ENCODE results near the gene C1QL4.

DNA sequence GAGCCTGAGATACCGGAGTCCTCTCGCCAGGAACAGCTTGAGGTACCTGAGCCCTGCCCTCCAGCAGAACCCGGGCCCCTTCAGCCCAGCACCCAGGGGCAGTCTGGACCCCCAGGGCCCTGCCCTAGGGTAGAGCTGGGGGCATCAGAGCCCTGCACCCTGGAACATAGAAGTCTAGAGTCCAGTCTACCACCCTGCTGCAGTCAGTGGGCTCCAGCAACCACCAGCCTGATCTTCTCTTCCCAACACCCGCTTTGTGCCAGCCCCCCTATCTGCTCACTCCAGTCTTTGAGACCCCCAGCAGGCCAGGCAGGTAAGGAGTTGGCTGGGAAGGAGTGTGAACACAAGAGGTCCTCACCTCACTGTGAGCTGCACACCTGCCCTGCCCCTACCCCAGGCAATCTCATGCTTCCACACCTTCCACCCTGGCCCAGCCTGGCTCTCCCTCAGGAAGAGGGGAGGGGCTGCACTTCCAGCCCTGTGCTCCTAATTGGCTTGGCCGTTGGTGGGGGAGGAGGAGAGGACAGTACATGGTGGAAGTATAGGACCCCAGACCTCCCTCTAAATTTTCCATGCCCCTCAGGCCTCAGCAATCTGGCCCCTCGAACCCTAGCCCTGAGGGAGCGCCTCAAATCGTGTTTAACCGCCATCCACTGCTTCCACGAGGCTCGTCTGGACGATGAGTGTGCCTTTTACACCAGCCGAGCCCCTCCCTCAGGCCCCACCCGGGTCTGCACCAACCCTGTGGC is 6.2 kb downstream of the C1QL4 start:
- TF ChIP-seq, protein P1, sequence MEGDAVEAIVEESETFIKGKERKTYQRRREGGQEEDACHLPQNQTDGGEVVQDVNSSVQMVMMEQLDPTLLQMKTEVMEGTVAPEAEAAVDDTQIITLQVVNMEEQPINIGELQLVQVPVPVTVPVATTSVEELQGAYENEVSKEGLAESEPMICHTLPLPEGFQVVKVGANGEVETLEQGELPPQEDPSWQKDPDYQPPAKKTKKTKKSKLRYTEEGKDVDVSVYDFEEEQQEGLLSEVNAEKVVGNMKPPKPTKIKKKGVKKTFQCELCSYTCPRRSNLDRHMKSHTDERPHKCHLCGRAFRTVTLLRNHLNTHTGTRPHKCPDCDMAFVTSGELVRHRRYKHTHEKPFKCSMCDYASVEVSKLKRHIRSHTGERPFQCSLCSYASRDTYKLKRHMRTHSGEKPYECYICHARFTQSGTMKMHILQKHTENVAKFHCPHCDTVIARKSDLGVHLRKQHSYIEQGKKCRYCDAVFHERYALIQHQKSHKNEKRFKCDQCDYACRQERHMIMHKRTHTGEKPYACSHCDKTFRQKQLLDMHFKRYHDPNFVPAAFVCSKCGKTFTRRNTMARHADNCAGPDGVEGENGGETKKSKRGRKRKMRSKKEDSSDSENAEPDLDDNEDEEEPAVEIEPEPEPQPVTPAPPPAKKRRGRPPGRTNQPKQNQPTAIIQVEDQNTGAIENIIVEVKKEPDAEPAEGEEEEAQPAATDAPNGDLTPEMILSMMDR (IDR thresholded peaks at IDR 0.05), result no peak
- TF ChIP-seq POLR2A (IDR thresholded peaks at IDR 0.05), result no peak
- TF ChIP-seq EP300 (IDR thresholded peaks at IDR 0.05), result no peak
- TF ChIP-seq POLR2AphosphoS5 (IDR thresholded peaks at IDR 0.05), result no peak
